ENCODE results near the gene LRIG1.

LRIG1 gene

DNA sequence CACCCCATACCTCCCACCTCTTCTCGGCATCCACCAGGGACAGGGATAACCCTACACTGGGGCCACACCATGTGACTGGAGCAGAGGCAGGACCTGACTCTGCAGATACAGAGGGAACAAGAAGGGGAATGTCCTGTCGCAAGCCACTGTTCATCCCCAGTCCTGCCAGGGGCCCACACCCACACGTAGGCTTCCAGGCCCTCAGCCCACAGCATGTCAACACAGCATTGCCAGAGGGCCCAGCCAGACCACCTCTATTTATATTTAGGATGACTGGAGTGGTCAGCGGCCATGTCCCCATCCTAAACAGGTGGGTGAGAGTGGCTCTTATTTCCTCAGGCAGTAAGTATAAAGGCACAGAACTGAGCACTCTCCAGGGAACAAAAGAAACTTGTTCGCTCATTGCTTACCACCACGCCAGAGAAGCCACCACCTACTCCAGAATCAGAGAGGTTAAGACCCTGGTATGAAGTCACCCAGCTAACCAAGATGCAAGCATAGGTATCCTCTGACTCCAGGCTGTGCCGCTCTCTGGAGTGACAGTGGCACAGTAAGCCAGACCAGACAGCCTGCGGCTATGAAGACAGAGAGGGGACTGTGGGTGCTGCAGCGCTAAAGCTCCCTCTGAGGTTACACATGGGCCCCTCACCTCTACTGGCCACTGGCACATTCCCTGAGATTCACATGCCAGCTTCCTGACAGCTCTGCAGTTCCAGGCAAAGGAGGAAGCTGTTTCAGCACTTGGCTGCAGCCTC, 67.9 kb downstream of the LRIG1 start:
- no peak overlapping the region for H3K4me3 ChIP-seq (ENCODE audit: low read depth in 1 of 2, low read length in 1 of 2)
- peak overlapping the region; percentile 12 for H3K27ac ChIP-seq
- no peaks in the 10 kb centered on the region for H3K9me3 ChIP-seq
- no peaks in the 10 kb centered on the region for H3K27me3 ChIP-seq
- TF ChIP-seq CTCF (IDR thresholded peaks at IDR 0.05) = no peak
- H3K4me1 ChIP-seq (ENCODE audit: control insufficient read depth in 1 of 2, insufficient read depth in 1 of 2, low read depth in 1 of 2, low read length in 1 of 2) = peaks cover 7 to 9% of the 10 kb centered on the region in 2 experiments
- no peaks in the 10 kb centered on the region for H3K36me3 ChIP-seq

DNA sequence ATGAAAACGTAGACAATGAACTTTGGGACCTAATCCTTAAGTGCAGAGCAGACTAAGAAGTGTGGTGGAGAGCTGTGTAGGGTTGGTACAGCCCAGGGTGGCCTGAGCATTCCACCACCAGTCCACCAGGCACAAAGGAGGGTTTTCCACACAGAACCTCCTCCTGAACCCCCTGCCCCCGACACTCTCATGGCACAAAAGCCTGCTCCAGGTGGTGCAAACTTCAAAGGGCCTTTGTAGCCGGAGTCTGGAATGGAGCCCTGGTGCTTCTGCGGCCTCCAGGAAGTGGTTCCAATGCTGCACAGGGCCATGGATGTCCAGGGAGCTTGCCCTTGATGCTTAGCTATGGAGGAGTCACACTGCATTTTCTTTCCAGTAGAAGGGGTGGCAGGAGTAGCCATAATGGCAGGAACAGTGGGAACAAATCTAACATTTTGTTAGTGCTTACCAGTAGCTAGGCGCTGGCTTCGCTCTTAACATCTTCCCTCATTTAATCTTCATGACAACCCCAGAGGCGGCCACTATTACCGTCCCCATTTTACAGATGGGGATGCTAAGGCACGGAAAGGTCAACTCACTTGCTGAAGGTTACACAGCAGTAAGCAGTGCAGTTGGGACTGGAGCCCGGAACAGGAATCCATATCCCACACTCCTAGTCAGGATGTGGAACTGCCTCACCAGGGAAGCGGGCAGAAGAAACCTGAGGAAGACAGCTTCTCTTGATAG, 68.6 kb downstream of the LRIG1 start:
- H3K4me3 ChIP-seq (ENCODE audit: low read depth in 1 of 2, low read length in 1 of 2) = no peak overlapping the region
- H3K27ac ChIP-seq = no peak overlapping the region
- H3K36me3 ChIP-seq = no peaks in the 10 kb centered on the region
- H3K9me3 ChIP-seq = no peaks in the 10 kb centered on the region
- TF ChIP-seq CTCF (IDR thresholded peaks at IDR 0.05) = no peak
- H3K4me1 ChIP-seq (ENCODE audit: control insufficient read depth in 1 of 2, insufficient read depth in 1 of 2, low read depth in 1 of 2, low read length in 1 of 2) = peaks cover 7 to 9% of the 10 kb centered on the region in 2 experiments
- no peaks in the 10 kb centered on the region for H3K27me3 ChIP-seq

GRCh38 chr3:66431494-66431893, 69.3 kb downstream of the LRIG1 start:
- H3K27me3 ChIP-seq = no peaks in the 10 kb centered on the region
- no peak overlapping the region for H3K4me3 ChIP-seq (ENCODE audit: low read depth in 1 of 2, low read length in 1 of 2)
- H3K9me3 ChIP-seq = no peaks in the 10 kb centered on the region
- no peak overlapping the region for H3K27ac ChIP-seq
- H3K4me1 ChIP-seq (ENCODE audit: control insufficient read depth in 1 of 2, insufficient read depth in 1 of 2, low read depth in 1 of 2, low read length in 1 of 2) = peaks cover 7 to 9% of the 10 kb centered on the region in 2 experiments
- no peak for TF ChIP-seq CTCF (IDR thresholded peaks at IDR 0.05)
- H3K36me3 ChIP-seq = no peaks in the 10 kb centered on the region

GRCh38 chr3:66430876-66431275, 69.9 kb downstream of the LRIG1 start:
- H3K4me1 ChIP-seq (ENCODE audit: control insufficient read depth in 1 of 2, insufficient read depth in 1 of 2, low read depth in 1 of 2, low read length in 1 of 2) = peaks cover 7 to 9% of the 10 kb centered on the region in 2 experiments
- H3K36me3 ChIP-seq = no peaks in the 10 kb centered on the region
- H3K9me3 ChIP-seq = no peaks in the 10 kb centered on the region
- H3K27me3 ChIP-seq = no peaks in the 10 kb centered on the region
- H3K27ac ChIP-seq = no peak overlapping the region
- no peak overlapping the region for H3K4me3 ChIP-seq (ENCODE audit: low read depth in 1 of 2, low read length in 1 of 2)
- TF ChIP-seq CTCF (IDR thresholded peaks at IDR 0.05) = no peak

GRCh38 chr3:66428733-66429132, 72.1 kb downstream of the LRIG1 start:
- Histone ChIP-seq H3K4me1 (ENCODE audit: control insufficient read depth in 1 of 2, insufficient read depth in 1 of 2, low read depth in 1 of 2, low read length in 1 of 2) (peaks cover 7 to 9% of the 10 kb centered on the region in 2 experiments), H3K36me3 (no peaks in the 10 kb centered on the region), H3K27me3 (no peaks in the 10 kb centered on the region), H3K9me3 (no peaks in the 10 kb centered on the region), H3K27ac (no peak overlapping the region), H3K4me3 (ENCODE audit: low read depth in 1 of 2, low read length in 1 of 2) (no peak overlapping the region)
- no peak for TF ChIP-seq CTCF (IDR thresholded peaks at IDR 0.05)

Measured in neutrophil (primary cell).